HL-60 (cell line): ENCODE data around the gene ZSWIM6.

Experiments
- DNase-seq, 2 experiments: peaks; one replicate each; pipeline ENCODE4 v3.0.0-alpha.2; 2010 to 2020; ENCODE audit warnings: low read depth in 1 of 2, low spot score in 1 of 2
- H3K27ac ChIP-seq: fragments of 250-450 bp; sonication (Bioruptor Pico); replicated peaks from 2 replicates; pipeline ENCODE4 v1.5.1; 2020; ENCODE audit warnings: mild to moderate bottlenecking, moderate library complexity
- H3K27me3 ChIP-seq: fragments of 250-450 bp; sonication (Bioruptor Pico); 2 replicates; pipeline ENCODE4 v1.5.1; 2021; ENCODE audit warnings: mild to moderate bottlenecking, moderate library complexity; ENCODE audit not compliant: insufficient read depth, poor library complexity, severe bottlenecking
- H3K4me3 ChIP-seq: replicated peaks from 2 replicates; pipeline ENCODE4 v1.5.1; 2011; ENCODE audit warnings: mild to moderate bottlenecking, control low read depth, low read length; ENCODE audit not compliant: insufficient read depth
- GABPA ChIP-seq: IDR thresholded peaks from 2 replicates; pipeline ENCODE4 v1.6.1; 2012; ENCODE audit warnings: low read depth
- POLR2AphosphoS5 ChIP-seq: IDR thresholded peaks from 2 replicates; pipeline ENCODE4 v1.6.1; 2012; ENCODE audit warnings: low read depth
- REST ChIP-seq: IDR thresholded peaks from 2 replicates; pipeline ENCODE4 v1.6.1; 2012; ENCODE audit warnings: low read depth; ENCODE audit not compliant: insufficient replicate concordance
- SPI1 ChIP-seq: IDR thresholded peaks from 2 replicates; pipeline ENCODE4 v1.6.1; 2012; ENCODE audit warnings: low read depth, mild to moderate bottlenecking, borderline replicate concordance
- TF ChIP-seq, protein P1 (sequence below): IDR thresholded peaks from one replicate; pipeline ENCODE4 v1.5.1; 2011; ENCODE audit warnings: low read length, control low read depth, inconsistent platforms; ENCODE audit not compliant: insufficient read depth

ZSWIM6 gene

DNA sequence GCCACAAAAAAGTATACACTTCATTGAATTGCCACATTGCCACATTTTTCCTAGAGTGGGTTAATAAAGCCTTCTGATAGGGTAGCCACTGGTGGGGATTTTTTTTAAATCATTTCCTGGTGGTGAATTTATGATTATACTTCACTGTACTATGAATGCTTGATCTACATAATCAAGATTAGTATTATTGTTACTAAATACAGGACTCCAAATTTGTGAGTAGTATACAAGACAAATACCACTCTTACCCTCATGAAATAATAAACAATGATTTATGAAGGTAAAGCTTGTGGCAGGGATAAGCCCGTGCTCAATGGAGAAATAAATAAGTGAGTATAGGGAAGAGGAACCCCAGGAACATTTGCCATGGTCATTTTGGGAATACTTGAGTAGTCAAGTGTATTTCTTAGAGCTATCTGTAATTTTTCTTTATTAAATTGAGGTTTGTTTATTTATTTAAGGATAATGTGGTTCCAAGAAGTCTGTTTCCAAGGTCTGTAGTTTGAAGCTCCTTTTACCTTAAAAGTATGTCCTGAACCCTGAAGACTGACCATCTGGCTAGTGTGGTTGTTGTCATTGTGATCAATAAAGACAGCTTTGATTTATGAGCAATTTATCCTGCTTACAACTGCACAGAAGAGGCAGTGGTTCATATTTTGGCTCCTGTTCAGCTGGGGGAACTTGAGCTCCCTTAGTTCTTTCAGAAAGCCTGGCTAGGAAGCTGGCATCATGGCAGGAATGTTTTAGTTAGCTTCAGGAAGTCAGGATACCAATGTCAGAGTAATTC, 118.6 kb downstream of the ZSWIM6 start:
- Histone ChIP-seq H3K27ac (no peak overlapping the region), H3K27me3 (no peaks in the 10 kb centered on the region), H3K4me3 (no peak overlapping the region)
- TF ChIP-seq SPI1 (no peak), GABPA (no peak), POLR2AphosphoS5 (no peak), REST (no peak)
- TF ChIP-seq, protein P1, sequence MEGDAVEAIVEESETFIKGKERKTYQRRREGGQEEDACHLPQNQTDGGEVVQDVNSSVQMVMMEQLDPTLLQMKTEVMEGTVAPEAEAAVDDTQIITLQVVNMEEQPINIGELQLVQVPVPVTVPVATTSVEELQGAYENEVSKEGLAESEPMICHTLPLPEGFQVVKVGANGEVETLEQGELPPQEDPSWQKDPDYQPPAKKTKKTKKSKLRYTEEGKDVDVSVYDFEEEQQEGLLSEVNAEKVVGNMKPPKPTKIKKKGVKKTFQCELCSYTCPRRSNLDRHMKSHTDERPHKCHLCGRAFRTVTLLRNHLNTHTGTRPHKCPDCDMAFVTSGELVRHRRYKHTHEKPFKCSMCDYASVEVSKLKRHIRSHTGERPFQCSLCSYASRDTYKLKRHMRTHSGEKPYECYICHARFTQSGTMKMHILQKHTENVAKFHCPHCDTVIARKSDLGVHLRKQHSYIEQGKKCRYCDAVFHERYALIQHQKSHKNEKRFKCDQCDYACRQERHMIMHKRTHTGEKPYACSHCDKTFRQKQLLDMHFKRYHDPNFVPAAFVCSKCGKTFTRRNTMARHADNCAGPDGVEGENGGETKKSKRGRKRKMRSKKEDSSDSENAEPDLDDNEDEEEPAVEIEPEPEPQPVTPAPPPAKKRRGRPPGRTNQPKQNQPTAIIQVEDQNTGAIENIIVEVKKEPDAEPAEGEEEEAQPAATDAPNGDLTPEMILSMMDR = no peak
- DNase-seq = no peak

GRCh38 chr5:61455179-61456006, 123.3 kb downstream of the ZSWIM6 start:
- H3K27me3 ChIP-seq = no peaks in the 10 kb centered on the region
- TF ChIP-seq POLR2AphosphoS5 (no peak), GABPA (no peak), REST (no peak), SPI1 (no peak)
- TF ChIP-seq, protein P1 = no peak
- DNase-seq = no peak
- no peak overlapping the region for H3K27ac ChIP-seq
- H3K4me3 ChIP-seq = no peak overlapping the region

DNA sequence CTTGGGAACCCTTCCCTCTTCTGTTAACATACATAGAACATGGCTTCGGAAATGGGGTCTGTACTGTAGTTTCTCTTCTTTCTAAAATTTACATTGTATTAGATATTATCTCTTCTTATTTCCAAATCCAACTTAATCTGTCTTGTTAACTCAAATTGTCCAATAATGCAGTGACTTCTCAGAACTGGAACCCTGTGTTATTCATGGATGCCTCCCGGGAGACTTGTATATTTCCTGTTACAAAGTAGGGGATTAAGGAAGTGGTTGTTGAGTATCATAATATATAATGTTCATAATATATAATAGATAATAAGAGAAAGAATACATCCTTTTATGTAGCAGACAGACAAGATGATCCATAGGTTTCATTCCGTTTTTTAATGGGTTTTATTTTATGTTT, 128.4 kb downstream of the ZSWIM6 start:
- H3K27me3 ChIP-seq = no peaks in the 10 kb centered on the region
- DNase-seq = no peak
- H3K4me3 ChIP-seq = no peak overlapping the region
- H3K27ac ChIP-seq = no peak overlapping the region
- TF ChIP-seq POLR2AphosphoS5 (no peak), REST (no peak), SPI1 (no peak)
- TF ChIP-seq, protein P1 = no peak
